ENCODE measurements around the gene DEDD2. TPM values are rescaled to one million over a fixed set of nuclear protein-coding genes. Genes with fewer than 3 reads are reported as not detected.

The DEDD2 gene
- total RNA-seq, 4 donors from 2014 or later: 46.1 to 55.8 (median 50.2) TPM

- DNase-seq: no peak
- intact Hi-C loops (cut with DNase I): no loop called here
- WGBS, 2 donors: 0% methylated on average over 1 to 12 of the region's 49 CpGs
- Histone ChIP-seq H3K36me3 (no peaks in the 10 kb centered on the region), H3K27me3 (no peaks in the 10 kb centered on the region), H3K4me1 (peaks cover 27 to 38% of the 10 kb centered on the region in 2 donors), H3K9me3 (no peaks in the 10 kb centered on the region), H3K27ac (peak overlapping the region; percentile 33 to 71 (median 67)), H3K4me3 (replicated peaks in 1 of 3) (peak overlapping the region; percentile 51 to 88 (median 70))
- peak in 1 of 2 donors; percentile 28 for TF ChIP-seq POLR2A (IDR thresholded peaks at IDR 0.05)
- no peak for TF ChIP-seq CTCF (IDR thresholded peaks at IDR 0.05)
Measured at GRCh38 chr19:42242069-42242511, 24.6 kb upstream of the DEDD2 start.

- intact Hi-C loops (cut with DNase I): no loop called here
- H3K4me3 ChIP-seq (replicated peaks in 1 of 3): peak overlapping the region in 1 of 3 donors; percentile 88
- TF ChIP-seq CTCF (IDR thresholded peaks at IDR 0.05) (no peak), POLR2A (IDR thresholded peaks at IDR 0.05) (no peak)
- H3K36me3 ChIP-seq: peaks cover 4 to 5% of the 10 kb centered on the region in 2 donors
- H3K27ac ChIP-seq: no peak overlapping the region
- no peak for DNase-seq
- H3K27me3 ChIP-seq: no peaks in the 10 kb centered on the region
- H3K9me3 ChIP-seq: no peaks in the 10 kb centered on the region
- peaks cover 27 to 32% of the 10 kb centered on the region in 2 donors for H3K4me1 ChIP-seq
- 97 to 98% methylated on average over 3 of the region's 3 CpGs for WGBS, 2 donors
Measured at GRCh38 chr19:42241279-42241678, 23.8 kb upstream of the DEDD2 start.

GRCh38 chr19:42239544-42240220, 22.2 kb upstream of the DEDD2 start:
- H3K36me3 ChIP-seq: peaks cover 16 to 20% of the 10 kb centered on the region in 2 donors

GRCh38 chr19:42235181-42235580, 17.7 kb upstream of the DEDD2 start:
- no peak overlapping the region for H3K4me3 ChIP-seq (replicated peaks in 1 of 3)
- H3K36me3 ChIP-seq: peaks cover 54 to 60% of the 10 kb centered on the region in 2 donors
- DNase-seq: no peak
- no peak overlapping the region for H3K27ac ChIP-seq
- intact Hi-C loops (cut with DNase I): no loop called here
- H3K4me1 ChIP-seq: peaks cover 0 to under 1% of the 10 kb centered on the region in 2 donors
- 68 to 80% methylated on average over 5 of the region's 5 CpGs for WGBS, 2 donors
- H3K9me3 ChIP-seq: no peaks in the 10 kb centered on the region
- H3K27me3 ChIP-seq: no peaks in the 10 kb centered on the region
- TF ChIP-seq CTCF (IDR thresholded peaks at IDR 0.05) (no peak), POLR2A (IDR thresholded peaks at IDR 0.05) (no peak)

More at GRCh38 chr19:42239544-42240220, 22.2 kb upstream of the DEDD2 start:
- TF ChIP-seq POLR2A (IDR thresholded peaks at IDR 0.05) (no peak), CTCF (IDR thresholded peaks at IDR 0.05) (no peak)
- DNase-seq: no peak
- 88 to 93% methylated on average over 10 of the region's 10 CpGs for WGBS, 2 donors
- H3K4me1 ChIP-seq: peaks cover 22 to 27% of the 10 kb centered on the region in 2 donors
- no peaks in the 10 kb centered on the region for H3K9me3 ChIP-seq
- no peak overlapping the region for H3K4me3 ChIP-seq (replicated peaks in 1 of 3)
- no peaks in the 10 kb centered on the region for H3K27me3 ChIP-seq
- H3K27ac ChIP-seq: no peak overlapping the region
- intact Hi-C loops (cut with DNase I): no loop called here

GRCh38 chr19:42234364-42234763, 16.9 kb upstream of the DEDD2 start:
- no peaks in the 10 kb centered on the region for H3K9me3 ChIP-seq
- H3K27ac ChIP-seq: no peak overlapping the region
- peaks cover 62 to 66% of the 10 kb centered on the region in 2 donors for H3K36me3 ChIP-seq
- H3K27me3 ChIP-seq: no peaks in the 10 kb centered on the region
- no peaks in the 10 kb centered on the region for H3K4me1 ChIP-seq
- TF ChIP-seq CTCF (IDR thresholded peaks at IDR 0.05) (no peak), POLR2A (IDR thresholded peaks at IDR 0.05) (no peak)
- WGBS, 2 donors: 90 to 98% methylated on average over 3 to 11 of the region's 11 CpGs
- DNase-seq: no peak
- intact Hi-C loops (cut with DNase I): no loop called here
- H3K4me3 ChIP-seq (replicated peaks in 1 of 3): no peak overlapping the region

Data from thyroid gland (tissue), 4 donors.